ENCODE measurements around the gene SPTBN5.
A peak's percentile ranks its signal among the peaks of the same experiment; 100 is the strongest.

SPTBN5 gene

GRCh38 chr15:41893422-41894250 lies at the start of gene SPTBN5:
SPTBN5 (minus strand) TSS chr15:41894053; CDS start chr15:41893497, 556 bp downstream.
- DNase-seq (ENCODE audit: low read depth in 3 of 3, low spot score in 1 of 3): no peak

- DNase-seq (ENCODE audit: low read depth in 3 of 3, low spot score in 1 of 3): no peak
Observed at GRCh38 chr15:41942886-41943285, 49.0 kb upstream of the SPTBN5 start.

DNA sequence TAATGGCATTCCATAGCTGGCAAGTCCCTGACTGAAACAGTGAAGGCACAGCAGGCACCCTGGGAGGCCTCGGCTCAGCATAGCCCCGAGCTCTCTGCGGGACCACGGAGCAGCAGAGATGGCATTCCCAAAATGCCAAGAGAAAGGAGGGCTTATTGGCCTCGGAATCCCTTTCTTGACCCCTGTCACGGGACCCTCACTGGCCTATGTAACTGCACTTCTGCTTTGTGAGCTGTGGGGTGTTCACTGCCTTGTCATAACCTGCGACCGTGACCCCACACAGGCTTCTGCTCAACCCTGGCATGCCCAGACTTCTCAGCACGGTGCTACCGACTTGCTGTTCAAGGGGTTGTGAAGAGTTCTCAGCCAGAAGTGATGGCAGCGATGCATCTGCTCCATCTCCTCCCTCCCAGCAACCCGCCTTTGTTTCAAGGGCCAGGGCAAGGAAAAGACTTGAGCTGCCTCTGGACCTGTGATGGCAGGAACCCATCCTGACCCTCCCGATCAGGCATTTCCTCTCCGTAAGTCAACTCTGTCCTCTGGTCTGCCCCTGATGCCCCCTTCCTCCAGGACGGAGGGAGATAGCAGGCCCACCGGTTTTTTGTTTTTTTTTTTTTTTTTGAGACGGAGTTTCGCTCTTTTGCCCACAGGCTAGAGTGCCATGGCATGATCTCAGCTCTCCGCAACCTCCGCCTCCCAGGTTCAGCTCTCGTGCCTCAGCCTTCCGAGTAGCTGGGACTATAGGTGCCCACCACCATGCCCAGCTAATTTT lies 48.0 kb upstream of the SPTBN5 start:
- DNase-seq (ENCODE audit: low read depth in 3 of 3, low spot score in 1 of 3): no peak

DNA sequence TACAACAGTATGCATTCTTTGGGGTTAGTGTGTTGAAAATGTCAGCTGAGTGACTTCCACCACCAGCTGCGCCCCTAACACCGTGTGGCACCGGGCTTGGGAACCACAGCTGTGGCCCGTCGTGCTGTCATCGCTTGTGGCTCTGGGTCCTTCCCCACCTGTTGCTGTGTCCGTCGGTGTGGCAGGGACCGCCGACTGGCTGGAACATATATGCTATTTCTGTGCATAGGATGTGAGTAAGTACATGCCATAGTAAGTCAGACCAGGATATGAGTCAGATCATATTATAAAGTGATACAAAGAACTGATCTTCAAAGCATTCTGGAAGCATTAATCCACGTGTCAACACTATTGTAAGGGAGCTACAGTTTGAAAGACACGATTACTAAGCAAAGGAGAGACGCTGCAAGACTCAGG lies 46.6 kb upstream of the SPTBN5 start:
- peak in 2 of 3 donors; percentile 18 to 22 for DNase-seq (ENCODE audit: low read depth in 3 of 3, low spot score in 1 of 3)

DNA sequence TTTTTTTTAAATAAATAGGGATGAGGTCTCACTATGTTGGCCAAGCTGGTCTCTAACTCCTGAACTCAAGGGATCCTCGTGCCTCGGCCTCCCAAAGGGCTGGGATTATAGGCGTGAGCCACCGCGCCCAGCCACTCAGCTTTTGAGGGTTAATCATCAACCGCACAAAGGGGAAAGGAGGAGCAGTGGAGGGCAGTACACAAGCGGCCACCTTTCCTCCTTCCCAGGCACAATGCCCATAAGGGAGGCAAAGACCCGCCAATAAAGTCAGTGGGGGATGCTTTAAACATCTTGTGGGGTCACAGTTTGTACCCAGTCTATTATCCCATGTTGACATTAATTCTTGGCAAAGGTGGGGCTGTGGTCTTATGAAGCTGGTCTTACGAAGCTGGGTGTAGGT lies 46.1 kb upstream of the SPTBN5 start:
- DNase-seq (ENCODE audit: low read depth in 3 of 3, low spot score in 1 of 3): no peak

- no peak for DNase-seq (ENCODE audit: low read depth in 3 of 3, low spot score in 1 of 3)
Observed at GRCh38 chr15:41937568-41937923, 43.7 kb upstream of the SPTBN5 start.

GRCh38 chr15:41936649-41937567 lies 43.1 kb upstream of the SPTBN5 start:
- DNase-seq (ENCODE audit: low read depth in 3 of 3, low spot score in 1 of 3): peak; percentile 50 to 74 (median 60)

GRCh38 chr15:41936155-41936554 lies 42.3 kb upstream of the SPTBN5 start:
- DNase-seq (ENCODE audit: low read depth in 3 of 3, low spot score in 1 of 3): no peak

- no peak for DNase-seq (ENCODE audit: low read depth in 3 of 3, low spot score in 1 of 3)
Observed at GRCh38 chr15:41935566-41936020, 41.7 kb upstream of the SPTBN5 start.

GRCh38 chr15:41934843-41935242 lies 41.0 kb upstream of the SPTBN5 start:
- DNase-seq (ENCODE audit: low read depth in 3 of 3, low spot score in 1 of 3): peak; percentile 40 to 46 (median 46)

DNA sequence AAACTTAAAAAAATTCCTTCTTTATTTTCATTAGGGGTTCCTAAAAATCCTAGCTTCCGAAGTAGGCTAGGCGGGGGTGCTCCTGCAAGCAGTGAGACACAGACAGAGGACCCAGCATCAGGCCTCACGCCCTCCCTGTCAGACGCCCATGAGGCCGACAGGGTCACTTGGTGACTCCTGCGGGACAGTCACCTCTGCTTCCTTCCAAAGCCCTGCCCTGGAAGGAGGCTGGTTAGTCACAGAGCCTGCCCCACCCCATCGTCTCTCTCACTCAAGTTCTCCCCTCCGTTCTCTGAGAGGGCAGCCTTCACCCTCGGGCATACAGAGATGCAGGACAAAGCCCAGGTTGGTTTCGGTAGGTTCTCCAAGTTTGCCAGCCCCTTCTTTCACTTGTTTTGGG lies 39.9 kb upstream of the SPTBN5 start:
- DNase-seq (ENCODE audit: low read depth in 3 of 3, low spot score in 1 of 3): no peak

GRCh38 chr15:41933326-41933725 lies 39.5 kb upstream of the SPTBN5 start:
- DNase-seq (ENCODE audit: low read depth in 3 of 3, low spot score in 1 of 3): no peak

- DNase-seq (ENCODE audit: low read depth in 3 of 3, low spot score in 1 of 3): no peak
Observed at GRCh38 chr15:41932511-41933289, 38.8 kb upstream of the SPTBN5 start.

DNA sequence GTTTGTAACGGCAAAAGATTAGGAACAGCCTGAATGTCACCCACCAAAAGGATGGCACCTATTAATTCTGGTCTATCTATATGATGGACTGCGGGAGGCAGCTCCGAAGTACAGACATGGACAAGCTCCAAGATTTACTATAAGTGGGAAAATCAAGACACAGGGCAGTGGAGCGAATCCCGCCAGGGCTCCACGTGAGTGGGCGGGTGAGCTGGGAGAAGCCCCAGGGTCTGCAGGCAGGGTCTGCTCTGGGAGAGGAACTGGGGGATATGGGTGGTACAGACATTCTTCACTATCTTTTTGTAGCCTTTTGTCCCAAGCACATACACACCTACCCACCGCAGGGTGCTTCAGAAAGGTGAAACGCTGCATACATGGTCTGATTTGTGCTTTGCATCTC lies 38.2 kb upstream of the SPTBN5 start:
- DNase-seq (ENCODE audit: low read depth in 3 of 3, low spot score in 1 of 3): no peak

- DNase-seq (ENCODE audit: low read depth in 3 of 3, low spot score in 1 of 3): no peak
Observed at GRCh38 chr15:41930867-41931222, 37.0 kb upstream of the SPTBN5 start.

- no peak for DNase-seq (ENCODE audit: low read depth in 3 of 3, low spot score in 1 of 3)
Observed at GRCh38 chr15:41930221-41930866, 36.5 kb upstream of the SPTBN5 start.

DNA sequence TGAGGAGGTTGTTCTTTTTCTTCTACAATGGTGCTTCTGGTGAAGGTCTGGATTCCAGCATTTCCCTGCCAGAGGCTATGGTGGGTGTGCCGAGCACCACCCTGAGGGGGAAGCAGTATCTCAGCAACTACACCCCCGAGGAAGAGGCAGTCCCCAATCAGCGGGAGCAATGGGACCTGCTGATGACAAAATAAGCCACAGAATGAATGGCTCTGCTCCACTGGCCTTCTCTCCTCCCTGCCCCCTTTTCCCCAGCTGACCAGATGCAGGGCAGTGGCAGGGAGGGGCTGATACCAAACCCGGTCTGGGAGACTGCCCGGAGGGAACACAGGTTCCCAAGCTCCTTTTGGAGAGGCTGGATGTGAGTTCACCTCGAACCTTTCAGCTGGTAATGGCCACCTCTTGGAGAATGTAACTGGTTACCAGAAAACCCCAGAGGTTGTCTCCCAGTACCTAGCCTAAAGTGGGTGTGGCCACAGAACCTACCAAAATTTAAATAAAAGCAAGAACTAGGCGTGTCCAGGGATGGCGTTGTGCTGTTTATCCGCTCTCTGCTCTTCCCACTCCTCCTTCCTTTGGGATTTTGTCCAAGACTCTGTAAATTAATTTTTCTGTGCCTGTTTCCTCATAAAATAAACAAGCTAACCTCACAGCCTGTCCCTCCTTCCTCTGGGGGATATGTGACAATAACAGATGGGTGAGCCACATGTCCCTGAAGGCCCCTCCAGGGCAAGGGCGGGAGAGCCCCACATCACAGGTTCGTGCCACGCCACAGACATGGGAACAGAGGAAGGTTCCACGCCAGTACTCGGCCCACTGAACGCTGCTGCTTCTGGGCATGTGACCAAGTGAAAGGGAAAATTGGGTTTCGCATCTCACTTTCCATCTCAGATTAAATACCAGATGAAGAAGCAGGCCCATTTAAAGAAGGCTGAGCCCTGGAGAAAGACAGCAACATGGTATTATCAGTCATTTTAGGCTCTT lies 35.1 kb upstream of the SPTBN5 start:
- DNase-seq (ENCODE audit: low read depth in 3 of 3, low spot score in 1 of 3): no peak

DNA sequence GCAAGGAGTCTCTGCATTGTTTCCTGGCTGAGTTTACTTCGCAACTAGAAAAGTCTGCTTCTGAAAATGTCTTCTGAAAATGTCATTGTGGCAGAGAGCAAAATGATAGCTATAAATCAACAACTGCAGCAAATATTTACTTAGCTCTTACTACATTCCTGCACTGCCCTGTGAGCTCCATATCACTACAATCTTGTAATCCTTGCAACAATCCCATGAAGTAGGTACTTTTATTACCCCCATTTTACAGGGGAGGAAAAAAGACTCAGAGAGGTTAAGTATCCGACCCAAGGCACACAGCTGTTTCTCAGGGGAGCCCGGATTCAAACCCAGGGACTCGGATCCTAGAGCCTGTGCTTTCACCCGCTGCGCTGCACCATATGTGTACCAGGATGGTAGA lies 34.2 kb upstream of the SPTBN5 start:
- DNase-seq (ENCODE audit: low read depth in 3 of 3, low spot score in 1 of 3): no peak

DNA sequence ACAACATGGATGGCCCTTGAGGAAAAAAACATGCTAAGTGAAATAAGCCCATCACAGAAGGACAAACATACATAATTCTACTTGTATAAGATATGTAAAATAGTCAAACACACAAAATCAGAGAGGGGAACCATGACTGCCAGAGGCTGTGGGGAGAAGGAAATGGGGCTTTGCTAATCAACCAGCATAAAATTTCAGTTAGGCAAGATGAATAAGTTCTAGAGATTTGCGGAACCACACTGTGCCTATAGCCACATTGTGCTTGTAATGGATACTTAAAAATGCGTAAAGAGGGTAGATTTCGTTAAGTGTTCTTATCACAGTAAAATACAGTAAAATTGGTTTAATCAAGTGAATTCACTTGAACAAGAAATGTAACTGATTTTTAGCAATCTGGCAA lies 33.7 kb upstream of the SPTBN5 start:
- no peak for DNase-seq (ENCODE audit: low read depth in 3 of 3, low spot score in 1 of 3)
